KMS-11 (cell line): ENCODE results near the gene TIAM1.

ENCODE experiments used
- H2AFZ ChIP-seq: fragments of 200-600 bp; sonication (generic); 2 replicates; pipeline ENCODE4 v1.6.1; 2016; ENCODE audit warnings: antibody characterized with exemption, mixed run types, low read depth
- H3K27ac ChIP-seq: fragments of 200-600 bp; sonication (generic); 2 replicates; pipeline ENCODE4 v1.6.1; 2016; ENCODE audit warnings: mild to moderate bottlenecking, mixed run types
- H3K27me3 ChIP-seq: fragments of 200-600 bp; sonication (generic); 2 replicates; pipeline ENCODE4 v1.6.1; 2017; ENCODE audit warnings: mild to moderate bottlenecking, low read depth, mixed run types, moderate library complexity; ENCODE audit not compliant: insufficient read depth
- H3K36me3 ChIP-seq: fragments of 200-600 bp; sonication (generic); 2 replicates; pipeline ENCODE4 v1.6.1; 2017; ENCODE audit warnings: mild to moderate bottlenecking, mixed run types; ENCODE audit not compliant: insufficient read depth
- H3K4me1 ChIP-seq: fragments of 200-600 bp; sonication (generic); 2 replicates; pipeline ENCODE4 v1.6.1; 2016; ENCODE audit warnings: mild to moderate bottlenecking, low read depth, mixed run types; ENCODE audit not compliant: poor library complexity, severe bottlenecking
- H3K4me2 ChIP-seq: fragments of 200-600 bp; sonication (generic); 2 replicates; pipeline ENCODE4 v1.7.0; 2016; ENCODE audit warnings: mild to moderate bottlenecking, mixed run types
- H3K4me3 ChIP-seq: fragments of 200-600 bp; sonication (generic); IDR thresholded peaks from 2 replicates; pipeline ENCODE4 v1.6.1; 2017; ENCODE audit warnings: low read depth, low read length, mixed read lengths; ENCODE audit not compliant: insufficient read depth
- H3K79me2 ChIP-seq: fragments of 200-600 bp; sonication (generic); 2 replicates; pipeline ENCODE4 v1.6.1; 2016; ENCODE audit warnings: low read depth, mixed run types; ENCODE audit not compliant: insufficient read depth
- H3K9ac ChIP-seq: fragments of 200-600 bp; sonication (generic); 2 replicates; pipeline ENCODE4 v1.6.1; 2016; ENCODE audit warnings: mild to moderate bottlenecking, mixed run types
- H4K20me1 ChIP-seq: fragments of 200-600 bp; sonication (generic); 2 replicates; pipeline ENCODE4 v1.6.1; 2016; ENCODE audit warnings: mild to moderate bottlenecking, mixed run types; ENCODE audit not compliant: insufficient read depth
- CTCF ChIP-seq: fragments of 200-600 bp; sonication (generic); conservative IDR thresholded peaks from 2 replicates; pipeline ENCODE4 v1.6.1; 2017; ENCODE audit warnings: low read depth, mild to moderate bottlenecking, antibody characterized with exemption, low read length, moderate library complexity, mixed read lengths

TIAM1 gene

GRCh38 chr21:31124010-31124409 is 220.1 kb downstream of the TIAM1 start:
- Histone ChIP-seq H4K20me1 (no peaks in the 10 kb centered on the region), H3K27me3 (no peaks in the 10 kb centered on the region), H3K36me3 (no peaks in the 10 kb centered on the region), H3K27ac (no peak overlapping the region), H3K4me2 (no peak overlapping the region), H2AFZ (no peak overlapping the region), H3K4me3 (no peak overlapping the region), H3K4me1 (peaks cover 8% of the 10 kb centered on the region), H3K79me2 (no peaks in the 10 kb centered on the region), H3K9ac (no peak overlapping the region)
- no peak for TF ChIP-seq CTCF

GRCh38 chr21:31119199-31119598 is 224.9 kb downstream of the TIAM1 start:
- Histone ChIP-seq H3K79me2 (no peaks in the 10 kb centered on the region), H4K20me1 (no peaks in the 10 kb centered on the region), H3K4me1 (no peaks in the 10 kb centered on the region), H3K4me3 (no peak overlapping the region), H3K9ac (no peak overlapping the region), H3K36me3 (no peaks in the 10 kb centered on the region), H2AFZ (no peak overlapping the region), H3K4me2 (no peak overlapping the region), H3K27ac (no peak overlapping the region), H3K27me3 (no peaks in the 10 kb centered on the region)
- TF ChIP-seq CTCF: no peak

DNA sequence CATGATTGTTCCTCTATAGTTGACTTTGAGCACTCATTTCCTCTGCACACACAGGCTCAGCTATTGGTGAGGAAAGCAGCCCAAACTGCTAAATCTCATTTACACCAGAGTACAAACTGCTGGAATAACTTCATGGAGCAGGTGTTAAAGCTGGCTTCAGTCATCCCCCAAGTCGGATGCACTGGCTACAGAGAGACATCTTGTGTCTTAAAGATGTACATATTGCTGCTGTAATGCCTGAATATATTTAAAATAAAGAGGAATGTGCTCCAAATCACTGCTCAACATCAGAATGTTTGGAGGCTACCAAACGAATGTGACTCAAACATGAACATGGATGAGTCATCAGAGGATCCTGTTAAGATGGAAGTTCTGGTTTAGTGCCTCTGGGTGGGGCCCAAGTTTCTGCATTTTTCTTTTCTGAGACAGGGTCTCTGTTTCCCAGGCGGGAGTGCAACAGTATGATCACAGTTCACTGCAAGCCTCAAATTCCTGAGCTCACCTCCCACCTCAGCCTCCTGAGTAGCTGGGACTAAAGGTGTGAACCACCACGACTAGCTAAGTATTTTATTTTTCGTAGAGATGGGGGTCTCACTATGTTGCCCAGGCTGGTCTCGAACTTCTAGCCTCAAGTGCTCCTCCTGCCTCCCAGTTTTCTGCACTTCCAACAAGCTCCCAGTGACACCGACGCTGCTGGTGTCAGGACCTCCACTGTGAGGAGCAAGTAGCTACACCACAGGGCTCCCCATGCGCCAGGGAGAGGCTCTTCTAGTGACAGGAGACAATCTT is 226.7 kb downstream of the TIAM1 start:
- no peak overlapping the region for H3K9ac ChIP-seq
- H3K4me3 ChIP-seq: no peak overlapping the region
- H2AFZ ChIP-seq: no peak overlapping the region
- no peak overlapping the region for H3K4me2 ChIP-seq
- H3K79me2 ChIP-seq: no peaks in the 10 kb centered on the region
- no peaks in the 10 kb centered on the region for H4K20me1 ChIP-seq
- TF ChIP-seq CTCF: no peak
- no peaks in the 10 kb centered on the region for H3K27me3 ChIP-seq
- H3K27ac ChIP-seq: no peak overlapping the region
- H3K4me1 ChIP-seq: no peaks in the 10 kb centered on the region
- no peaks in the 10 kb centered on the region for H3K36me3 ChIP-seq

DNA sequence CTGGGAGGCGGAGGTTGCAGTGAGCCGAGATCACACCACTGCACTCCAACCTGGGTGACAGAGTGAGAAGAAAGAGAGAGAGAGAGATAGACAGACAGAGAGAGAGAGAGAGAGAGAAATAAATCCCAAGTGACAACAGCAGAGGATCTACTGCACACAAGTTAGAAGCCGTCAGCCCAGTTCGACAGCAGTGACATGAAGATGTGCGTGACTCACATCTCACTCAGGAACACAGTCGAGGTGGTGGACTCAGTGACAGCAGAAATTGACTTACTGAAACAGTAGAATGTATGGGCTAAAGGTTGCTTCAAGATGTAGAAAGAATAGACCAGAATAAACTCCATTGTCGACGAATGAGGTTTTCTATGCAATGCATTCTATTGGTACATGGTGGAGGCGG is 228.8 kb downstream of the TIAM1 start:
- H3K9ac ChIP-seq: no peak overlapping the region
- no peaks in the 10 kb centered on the region for H3K79me2 ChIP-seq
- H4K20me1 ChIP-seq: no peaks in the 10 kb centered on the region
- H3K27me3 ChIP-seq: no peaks in the 10 kb centered on the region
- no peak overlapping the region for H3K27ac ChIP-seq
- H2AFZ ChIP-seq: no peak overlapping the region
- H3K4me1 ChIP-seq: peaks cover 15% of the 10 kb centered on the region
- no peak overlapping the region for H3K4me2 ChIP-seq
- no peak overlapping the region for H3K4me3 ChIP-seq
- no peaks in the 10 kb centered on the region for H3K36me3 ChIP-seq
- no peak for TF ChIP-seq CTCF
